PC-3 (cell line): ENCODE measurements around the gene C12orf75. TPM values are rescaled to one million over a fixed set of nuclear protein-coding genes. Genes with fewer than 3 reads are reported as not detected.

Source experiments
- ATAC-seq: fragments of 200-7000 bp; cut with Tn5 transposase; 2 replicates; pipeline ENCODE4 v1.9.1; 2020; ENCODE audit warnings: mild to moderate bottlenecking, moderate library complexity
- BruUV-seq: library from RNA; stranded (reverse); fragments of 400-500 nt; replicated peaks from 2 replicates; lab custom pipeline; 2021; lab: Mats Ljungman, UMichigan
- CTCF ChIA-PET: fragments of 300-600 bp; sonication (Branson Sonifier 250); formaldehyde crosslinking; loops from one replicate; lab custom pipeline; 2022; ENCODE audit warnings: antibody characterized with exemption; lab: Charles Lee
- POLR2A ChIA-PET: fragments of 300-600 bp; sonication (Branson Sonifier 250); formaldehyde crosslinking; loops from one replicate; lab custom pipeline; 2022; ENCODE audit warnings: antibody characterized with exemption; ENCODE audit not compliant: unreplicated experiment; lab: Charles Lee
- DNase-seq: peaks from one replicate; pipeline ENCODE4 v3.0.0-alpha.2; 2015
- H2AFZ ChIP-seq: fragments of 300-600 bp; sonication (generic); 2 replicates; pipeline ENCODE4 v1.6.0; 2016; ENCODE audit warnings: antibody characterized with exemption, low read length
- H3F3A ChIP-seq: fragments of 300-600 bp; sonication (generic); one replicate; pipeline ENCODE4 v1.6.0; 2017; ENCODE audit warnings: antibody characterized with exemption, low read length, control low read depth, mild to moderate bottlenecking; ENCODE audit not compliant: unreplicated experiment
- H3K27ac ChIP-seq: fragments of 300-600 bp; sonication (generic); 2 replicates; pipeline ENCODE4 v1.5.1; 2016; ENCODE audit warnings: mild to moderate bottlenecking, low read length
- H3K27me3 ChIP-seq: fragments of 300-600 bp; sonication (generic); 2 replicates; pipeline ENCODE4 v1.6.1; 2016; ENCODE audit warnings: low read length, mixed read lengths
- H3K36me3 ChIP-seq: fragments of 300-600 bp; sonication (generic); 2 replicates; pipeline ENCODE4 v1.6.1; 2016; ENCODE audit warnings: low read depth, mixed run types, low read length, mixed read lengths
- H3K4me1 ChIP-seq: fragments of 300-600 bp; sonication (generic); 2 replicates; pipeline ENCODE4 v1.5.1; 2016; ENCODE audit warnings: low read length; ENCODE audit not compliant: insufficient read depth
- H3K4me2 ChIP-seq: fragments of 300-600 bp; sonication (generic); 2 replicates; pipeline ENCODE4 v1.6.0; 2016; ENCODE audit warnings: low read length
- H3K4me3 ChIP-seq: fragments of 300-600 bp; sonication (generic); 2 replicates; pipeline ENCODE4 v1.5.1; 2016; ENCODE audit warnings: mild to moderate bottlenecking, low read length, mixed read lengths
- H3K79me2 ChIP-seq: fragments of 300-600 bp; sonication (generic); 2 replicates; pipeline ENCODE4 v1.6.1; 2017; ENCODE audit warnings: low read length, mixed read lengths
- H3K9ac ChIP-seq: fragments of 300-600 bp; sonication (generic); 2 replicates; pipeline ENCODE4 v1.6.0; 2016; ENCODE audit warnings: mild to moderate bottlenecking, low read length
- H3K9me2 ChIP-seq: fragments of 300-600 bp; sonication (generic); replicated peaks from 2 replicates; pipeline ENCODE4 v1.6.1; 2016; ENCODE audit warnings: mixed run types, low read length, mixed read lengths
- H3K9me3 ChIP-seq: fragments of 300-600 bp; sonication (generic); 2 replicates; pipeline ENCODE4 v1.6.1; 2016; ENCODE audit warnings: low read length, mixed read lengths
- H4K20me1 ChIP-seq: fragments of 300-600 bp; sonication (generic); 2 replicates; pipeline ENCODE4 v1.6.1; 2016; ENCODE audit warnings: low read length, mixed read lengths
- EZH2 ChIP-seq: fragments of 300-600 bp; sonication (generic); IDR thresholded peaks from one replicate; pipeline ENCODE4 v1.6.1; 2017; ENCODE audit warnings: antibody characterized with exemption, mild to moderate bottlenecking, low read length; ENCODE audit not compliant: unreplicated experiment
- EZH2phosphoT487 ChIP-seq: fragments of 300-600 bp; sonication (generic); IDR thresholded peaks from 2 replicates; pipeline ENCODE4 v1.6.1; 2018; ENCODE audit warnings: mild to moderate bottlenecking, antibody characterized with exemption, low read length, borderline replicate concordance
- intact Hi-C: fragments of 100-400 bp; cut with micrococcal nuclease; formaldehyde crosslinking; loops from 2 replicates; pipeline ENCODE4 v1.9.0; 2023
- total RNA-seq: library from RNA; depleted of rRNA; stranded (reverse); fragments of >200 nt; gene quantifications from 2 replicates; pipeline ENCODE4 v1.2.3, GENCODE V29; 2014
- TF ChIP-seq, protein P1 (sequence below): fragments of 300-600 bp; sonication (generic); conservative IDR thresholded peaks from 2 replicates; pipeline ENCODE4 v1.5.1; 2017; ENCODE audit warnings: antibody characterized with exemption, low read depth, mild to moderate bottlenecking, low read length

The C12orf75 gene
- total RNA-seq, 1 experiment from 2014 or later, result 144 TPM

DNA sequence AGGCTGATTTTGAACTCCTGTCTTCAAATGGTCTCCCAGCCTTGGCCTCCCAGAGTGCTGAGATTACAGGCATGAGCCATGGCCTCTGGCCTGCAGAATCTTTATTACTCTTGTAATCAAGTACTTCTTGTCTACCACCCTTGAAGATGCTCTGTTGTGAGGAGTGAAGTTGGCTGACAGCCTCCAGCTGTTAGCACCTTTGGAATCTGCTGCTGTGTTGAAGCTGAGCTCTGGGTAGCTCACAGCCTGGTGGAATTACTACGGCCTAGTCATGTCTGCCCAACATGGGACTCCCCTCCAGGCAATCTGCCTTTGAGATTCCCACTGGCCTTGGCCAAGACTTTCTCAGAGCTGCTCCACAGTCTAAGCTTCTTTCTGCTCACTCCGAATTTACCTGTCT is 5.8 kb upstream of the C12orf75 start:
- no peak for ATAC-seq
- H3K9me3 ChIP-seq, result no peaks in the 10 kb centered on the region
- POLR2A ChIA-PET, result no interaction called here

DNA sequence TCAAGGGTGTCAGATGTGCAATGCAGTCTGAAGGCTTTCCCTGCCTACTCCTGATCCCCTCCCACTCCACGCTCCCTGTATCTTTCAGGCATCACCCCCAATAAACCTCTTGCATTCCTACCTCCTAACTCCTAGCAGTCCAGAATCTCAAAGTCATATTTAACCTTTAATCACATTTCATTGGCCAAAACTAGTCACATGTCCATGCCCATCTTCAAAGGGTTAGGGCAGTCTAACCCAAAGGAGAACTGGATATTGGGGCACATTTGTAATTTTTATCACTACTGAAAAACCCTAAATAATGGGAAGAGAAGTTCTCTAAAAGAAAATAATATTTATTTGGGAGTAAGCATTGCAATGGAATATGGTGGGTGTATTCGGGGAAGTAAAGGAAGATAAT is 5.4 kb upstream of the C12orf75 start:
- Histone ChIP-seq H3K36me3 (no peaks in the 10 kb centered on the region), H3K27ac (no peak overlapping the region), H4K20me1 (no peaks in the 10 kb centered on the region), H3K9me3 (no peaks in the 10 kb centered on the region), H2AFZ (no peak overlapping the region), H3K4me3 (no peak overlapping the region), H3K79me2 (no peaks in the 10 kb centered on the region), H3K9ac (no peak overlapping the region), H3K9me2 (no peaks in the 10 kb centered on the region), H3K4me1 (peaks cover 10% of the 10 kb centered on the region), H3F3A (no peaks in the 10 kb centered on the region), H3K4me2 (no peak overlapping the region), H3K27me3 (no peaks in the 10 kb centered on the region)
- BruUV-seq, result no TSS peak
- ATAC-seq, result no peak
- DNase-seq, result no peak
- intact Hi-C loops, result no loop called here
- POLR2A ChIA-PET, result no interaction called here
- TF ChIP-seq EZH2, result no peak
- no peak for TF ChIP-seq EZH2phosphoT487
- TF ChIP-seq, protein P1, sequence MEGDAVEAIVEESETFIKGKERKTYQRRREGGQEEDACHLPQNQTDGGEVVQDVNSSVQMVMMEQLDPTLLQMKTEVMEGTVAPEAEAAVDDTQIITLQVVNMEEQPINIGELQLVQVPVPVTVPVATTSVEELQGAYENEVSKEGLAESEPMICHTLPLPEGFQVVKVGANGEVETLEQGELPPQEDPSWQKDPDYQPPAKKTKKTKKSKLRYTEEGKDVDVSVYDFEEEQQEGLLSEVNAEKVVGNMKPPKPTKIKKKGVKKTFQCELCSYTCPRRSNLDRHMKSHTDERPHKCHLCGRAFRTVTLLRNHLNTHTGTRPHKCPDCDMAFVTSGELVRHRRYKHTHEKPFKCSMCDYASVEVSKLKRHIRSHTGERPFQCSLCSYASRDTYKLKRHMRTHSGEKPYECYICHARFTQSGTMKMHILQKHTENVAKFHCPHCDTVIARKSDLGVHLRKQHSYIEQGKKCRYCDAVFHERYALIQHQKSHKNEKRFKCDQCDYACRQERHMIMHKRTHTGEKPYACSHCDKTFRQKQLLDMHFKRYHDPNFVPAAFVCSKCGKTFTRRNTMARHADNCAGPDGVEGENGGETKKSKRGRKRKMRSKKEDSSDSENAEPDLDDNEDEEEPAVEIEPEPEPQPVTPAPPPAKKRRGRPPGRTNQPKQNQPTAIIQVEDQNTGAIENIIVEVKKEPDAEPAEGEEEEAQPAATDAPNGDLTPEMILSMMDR, result no peak
- CTCF ChIA-PET, result no interaction called here

More for the DNA sequence above, 5.8 kb upstream of the C12orf75 start:
- Histone ChIP-seq H3K36me3 (no peaks in the 10 kb centered on the region), H3K27ac (no peak overlapping the region), H4K20me1 (no peaks in the 10 kb centered on the region), H3K4me3 (no peak overlapping the region), H3K79me2 (no peaks in the 10 kb centered on the region), H3F3A (no peaks in the 10 kb centered on the region), H3K27me3 (no peaks in the 10 kb centered on the region), H3K9ac (no peak overlapping the region), H3K4me2 (no peak overlapping the region), H3K4me1 (peaks cover 6% of the 10 kb centered on the region), H3K9me2 (no peaks in the 10 kb centered on the region), H2AFZ (no peak overlapping the region)
- no TSS peak for BruUV-seq
- intact Hi-C loops, result no loop called here
- TF ChIP-seq EZH2phosphoT487 (no peak), EZH2 (no peak)
- TF ChIP-seq, protein P1, result no peak
- CTCF ChIA-PET, result no interaction called here
- DNase-seq, result no peak

DNA sequence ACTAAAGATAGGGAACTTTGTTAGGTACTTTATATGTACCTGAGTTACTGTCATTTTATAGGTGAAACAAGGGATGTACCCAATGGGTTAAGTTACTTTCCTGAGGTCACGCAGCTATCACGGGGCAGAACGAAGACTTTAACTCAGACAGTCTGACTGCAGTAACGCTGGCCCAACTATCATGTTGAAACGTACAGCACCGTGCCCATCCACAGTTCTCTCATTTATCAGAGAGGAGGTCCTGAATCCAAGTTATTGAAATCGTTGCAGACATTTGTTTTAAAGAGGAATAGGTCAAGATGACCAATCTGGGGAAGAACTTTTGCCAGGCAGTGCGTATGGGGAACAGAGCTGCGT is 587 bp upstream of the C12orf75 start:
- no peaks in the 10 kb centered on the region for H3K9me2 ChIP-seq
- no peaks in the 10 kb centered on the region for H3K36me3 ChIP-seq
- peak overlapping the region; percentile 88 for H2AFZ ChIP-seq
- no peaks in the 10 kb centered on the region for H3K9me3 ChIP-seq
- no peaks in the 10 kb centered on the region for H3F3A ChIP-seq
- peak overlapping the region; percentile 85 for H3K4me2 ChIP-seq
- no peaks in the 10 kb centered on the region for H4K20me1 ChIP-seq
- H3K27ac ChIP-seq, result no peak overlapping the region
- no peaks in the 10 kb centered on the region for H3K27me3 ChIP-seq
- no peak for TF ChIP-seq EZH2
- ChIA-PET CTCF (no interaction called here), POLR2A (interaction anchor here (0.5 to 0.6 kb wide), 2 partner anchors 26 to 921 kb away, joined by 3 read pairs; no protein-coding TSS in a partner anchor)
- intact Hi-C loops, result loop anchor here (2.0 to 5.0 kb wide), 2 partner anchors 37 to 95 kb away; no protein-coding TSS in a partner anchor
- peaks cover 40% of the 10 kb centered on the region for H3K4me1 ChIP-seq
- peak overlapping the region; percentile 2; the same call in 1 of the 2 replicates for H3K9ac ChIP-seq
- no TSS peak for BruUV-seq
- peak overlapping the region; percentile 86 for H3K4me3 ChIP-seq
- ATAC-seq, result peak; percentile 1
- no peak for DNase-seq
- H3K79me2 ChIP-seq, result peaks cover 40% of the 10 kb centered on the region
